WTC11 (cell line): ENCODE data around the gene HDGFL3. TPM values are rescaled to one million over a fixed set of nuclear protein-coding genes. Genes with fewer than 3 reads are reported as not detected.

ENCODE experiments used
- ATAC-seq: fragments of 200-7000 bp; cut with Tn5 transposase; 2 replicates; pipeline ENCODE4 v1.10.0; 2021; ENCODE audit warnings: mild to moderate bottlenecking, moderate library complexity
- CTCF ChIA-PET: fragments of 300-600 bp; sonication (Branson Sonifier 250); formaldehyde crosslinking; loops from one replicate; lab custom pipeline; 2021; ENCODE audit warnings: antibody characterized with exemption; lab: Charles Lee
- POLR2A ChIA-PET: fragments of 350-600 bp; sonication (Branson Sonifier 250); formaldehyde crosslinking; loops from one replicate; lab custom pipeline; 2021; ENCODE audit warnings: antibody characterized with exemption; lab: Charles Lee
- DNase-seq: peaks from one replicate; pipeline ENCODE4 v3.0.0; 2021; ENCODE audit warnings: low spot score
- H3K27ac Mint-ChIP-seq: 2 replicates; pipeline ENCODE4 v1.8.0; 2021; ENCODE audit warnings: mixed read lengths
- H3K27me3 Mint-ChIP-seq: 2 replicates; pipeline ENCODE4 v1.8.0; 2021; ENCODE audit warnings: low read depth, mild to moderate bottlenecking, moderate library complexity, mixed read lengths
- H3K36me3 Mint-ChIP-seq: 2 replicates; pipeline ENCODE4 v1.8.0; 2021; ENCODE audit warnings: mixed read lengths
- H3K4me1 Mint-ChIP-seq: 2 replicates; pipeline ENCODE4 v1.8.0; 2022; ENCODE audit warnings: mixed read lengths
- H3K4me3 Mint-ChIP-seq: 2 replicates; pipeline ENCODE4 v1.8.0; 2021; ENCODE audit warnings: mild to moderate bottlenecking, moderate library complexity, mixed read lengths
- H3K9me3 Mint-ChIP-seq: 2 replicates; pipeline ENCODE4 v1.8.0; 2021; ENCODE audit warnings: mixed read lengths
- ARID4B ChIP-seq: sonication (generic); formaldehyde crosslinking; IDR thresholded peaks from 2 replicates; pipeline ENCODE4 v1.8.0; 2023; ENCODE audit warnings: missing genetic modification reagents, mild to moderate bottlenecking, borderline replicate concordance
- ATF6 ChIP-seq: sonication (generic); formaldehyde crosslinking; IDR thresholded peaks from 2 replicates; pipeline ENCODE4 v1.8.1; 2023; ENCODE audit warnings: mild to moderate bottlenecking, missing genetic modification reagents
- E2F1 ChIP-seq: sonication (generic); formaldehyde crosslinking; IDR thresholded peaks from 2 replicates; pipeline ENCODE4 v1.8.0; 2022; ENCODE audit warnings: mild to moderate bottlenecking, missing genetic modification reagents
- E2F4 ChIP-seq: sonication (generic); formaldehyde crosslinking; IDR thresholded peaks from 2 replicates; pipeline ENCODE4 v1.8.1; 2022; ENCODE audit warnings: low read depth, mild to moderate bottlenecking, moderate library complexity, missing genetic modification reagents, borderline replicate concordance
- MAX ChIP-seq: sonication (generic); formaldehyde crosslinking; IDR thresholded peaks from 2 replicates; pipeline ENCODE4 v1.8.0; 2022; ENCODE audit warnings: mild to moderate bottlenecking, missing genetic modification reagents
- MLX ChIP-seq: sonication (generic); formaldehyde crosslinking; IDR thresholded peaks from 2 replicates; pipeline ENCODE4 v1.8.1; 2023; ENCODE audit warnings: mild to moderate bottlenecking, missing genetic modification reagents, moderate library complexity
- NR1H2 ChIP-seq: sonication (generic); formaldehyde crosslinking; IDR thresholded peaks from 2 replicates; pipeline ENCODE4 v1.9.0; 2021; ENCODE audit warnings: mild to moderate bottlenecking, moderate library complexity, missing genetic modification reagents
- OVOL2 ChIP-seq: fragments of 250-450 bp; sonication (Bioruptor Pico); IDR thresholded peaks from 2 replicates; pipeline ENCODE4 v1.9.0; 2021; ENCODE audit warnings: mild to moderate bottlenecking, borderline replicate concordance
- PRRX2 ChIP-seq: fragments of 250-450 bp; sonication (Bioruptor Pico); IDR thresholded peaks from 2 replicates; pipeline ENCODE4 v1.8.0; 2021; ENCODE audit warnings: mild to moderate bottlenecking
- RORB ChIP-seq: fragments of 250-450 bp; sonication (Bioruptor Pico); IDR thresholded peaks from 2 replicates; pipeline ENCODE4 v1.9.0; 2021; ENCODE audit warnings: mild to moderate bottlenecking
- SP1 ChIP-seq: sonication (generic); formaldehyde crosslinking; conservative IDR thresholded peaks from 2 replicates; pipeline ENCODE4 v1.8.1; 2022; ENCODE audit warnings: missing genetic modification reagents
- ZBTB43 ChIP-seq: sonication (generic); formaldehyde crosslinking; IDR thresholded peaks from 2 replicates; pipeline ENCODE4 v1.8.1; 2023; ENCODE audit warnings: mild to moderate bottlenecking, missing genetic modification reagents
- ZNF121 ChIP-seq: sonication (generic); formaldehyde crosslinking; IDR thresholded peaks from 2 replicates; pipeline ENCODE4 v1.8.0; 2023; ENCODE audit warnings: missing genetic modification reagents
- ZNF396 ChIP-seq: fragments of 250-450 bp; sonication (Bioruptor Pico); IDR thresholded peaks from 2 replicates; pipeline ENCODE4 v1.8.0; 2021; ENCODE audit warnings: mild to moderate bottlenecking, moderate library complexity, borderline replicate concordance
- total RNA-seq: library from RNA; stranded (reverse); gene quantifications from 3 replicates; pipeline ENCODE4 v1.2.3, GENCODE V29; 2021

HDGFL3 gene
- total RNA-seq, 1 experiment from 2014 or later = 124 TPM

GRCh38 chr15:83078712-83079111, 128.9 kb downstream of the HDGFL3 start:
- peak; percentile 63 for ATAC-seq
- Mint-ChIP-seq H3K27ac (no peak overlapping the region), H3K9me3 (peaks cover 13% of the 10 kb centered on the region), H3K4me1 (peaks cover 8% of the 10 kb centered on the region), H3K36me3 (peaks cover 10% of the 10 kb centered on the region), H3K4me3 (no peak overlapping the region), H3K27me3 (peaks cover 5% of the 10 kb centered on the region)
- POLR2A ChIA-PET = no interaction called here
- CTCF ChIA-PET = no interaction called here
- no peak for DNase-seq
- TF ChIP-seq E2F1 (CRISPR knock-in tag) (no peak), ZBTB43 (CRISPR knock-in tag) (no peak), OVOL2 (CRISPR knock-in tag) (no peak), E2F4 (no peak), MAX (no peak), ATF6 (CRISPR knock-in tag) (no peak), PRRX2 (CRISPR knock-in tag) (no peak), RORB (CRISPR knock-in tag) (no peak), ZNF396 (CRISPR knock-in tag) (no peak), NR1H2 (CRISPR knock-in tag) (no peak), SP1 (no peak), ZNF121 (CRISPR knock-in tag) (no peak), ARID4B (CRISPR knock-in tag) (no peak), MLX (CRISPR knock-in tag) (no peak)

Other genes with a start within 250 kb of the HDGFL3 start
- gene RAMAC, start 221.6 kb downstream of the HDGFL3 start, total RNA-seq = 26.6 to 28.1 TPM (median 27.1 TPM) in 3 replicates
- 21.0 to 29.0 TPM (median 27.5 TPM) in 3 replicates for gene C15orf40, start 196.2 kb downstream of the HDGFL3 start, total RNA-seq
- 34.2 to 39.6 TPM (median 35.6 TPM) in 3 replicates for gene BTBD1, start 140.6 kb downstream of the HDGFL3 start, total RNA-seq
- 0.48 to 0.79 TPM (median 0.60 TPM) in 3 replicates for gene TM6SF1, start 100.2 kb downstream of the HDGFL3 start, total RNA-seq
- gene BNC1, start 76.8 kb upstream of the HDGFL3 start, total RNA-seq = 0.11 TPM in 1 of 3 replicates, not detected in the others
- gene SH3GL3, start 239.5 kb upstream of the HDGFL3 start, total RNA-seq = 7.8 to 9.2 TPM (median 8.0 TPM) in 3 replicates